ENCODE measurements around the gene EID2B. TPM values are rescaled to one million over a fixed set of nuclear protein-coding genes. Genes with fewer than 3 reads are reported as not detected.

Gene EID2B, protein sequence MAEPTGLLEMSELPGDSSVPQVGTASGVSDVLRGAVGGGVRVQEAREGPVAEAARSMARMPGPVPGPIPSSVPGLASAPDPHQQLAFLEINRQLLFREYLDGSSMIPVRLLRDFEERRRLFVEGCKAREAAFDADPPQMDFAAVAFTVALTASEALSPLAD
- 3.4 TPM for polyA plus RNA-seq (2012; ENCODE audit: low read depth, missing spikeins)

DNA sequence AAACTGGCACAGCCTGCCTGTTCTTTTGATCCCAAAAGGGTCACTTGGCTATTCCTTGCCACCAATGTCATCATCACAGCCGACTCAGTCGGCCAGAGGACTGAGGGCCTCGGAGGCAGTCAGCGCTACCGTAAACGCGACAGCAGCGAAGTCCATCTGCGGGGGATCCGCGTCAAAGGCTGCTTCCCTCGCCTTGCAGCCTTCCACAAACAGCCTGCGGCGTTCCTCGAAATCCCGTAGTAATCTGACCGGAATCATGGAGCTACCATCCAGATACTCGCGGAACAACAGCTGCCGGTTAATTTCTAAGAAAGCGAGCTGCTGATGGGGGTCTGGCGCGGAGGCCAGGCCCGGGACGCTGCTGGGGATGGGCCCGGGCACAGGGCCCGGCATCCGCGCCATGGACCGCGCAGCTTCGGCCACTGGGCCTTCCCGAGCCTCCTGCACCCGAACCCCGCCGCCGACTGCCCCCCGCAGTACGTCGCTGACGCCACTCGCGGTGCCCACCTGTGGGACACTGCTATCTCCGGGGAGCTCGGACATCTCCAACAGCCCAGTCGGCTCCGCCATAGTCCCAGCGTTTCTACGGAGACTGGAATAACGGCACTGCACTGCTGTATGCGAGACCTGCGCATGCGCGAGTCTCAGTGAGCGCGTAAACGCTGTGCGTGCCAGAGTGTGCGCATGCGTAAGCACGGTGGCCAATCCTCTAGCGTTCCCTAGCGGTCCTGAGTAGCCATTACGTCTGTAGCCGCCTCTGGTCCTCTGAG is at the start of gene EID2B:
EID2B (minus strand) TSS at position 620 of the 770 bp plus-strand sequence; CDS start at position 570, 50 bp downstream.
- DNase-seq (ENCODE audit: insufficient read length, low spot score) (peak; percentile 84), FAIRE-seq (peak; percentile 99)
- TF ChIP-seq TAF1 (IDR thresholded peaks at IDR 0.05; ENCODE audit: low read depth, low read length): no peak
- TF ChIP-seq POU2F2 (IDR thresholded peaks at IDR 0.05; ENCODE audit: low read depth, low read length): peak; percentile 35; the same call in 1 of the 2 replicates
- TF ChIP-seq POLR2AphosphoS5 (IDR thresholded peaks at IDR 0.05; ENCODE audit: low read depth, low read length): 0 out of 2 replicates have a peak, but pooled peaks have one; percentile 56
- no peak for TF ChIP-seq PAX5 (IDR thresholded peaks at IDR 0.05; ENCODE audit: insufficient read depth, low read length, severe bottlenecking)
- peak; percentile 68 for TF ChIP-seq POLR2A (IDR thresholded peaks at IDR 0.05; ENCODE audit: low read depth, low read length)
- TF ChIP-seq SPI1 (IDR thresholded peaks at IDR 0.05; ENCODE audit: low read depth, low read length): no peak

DNA sequence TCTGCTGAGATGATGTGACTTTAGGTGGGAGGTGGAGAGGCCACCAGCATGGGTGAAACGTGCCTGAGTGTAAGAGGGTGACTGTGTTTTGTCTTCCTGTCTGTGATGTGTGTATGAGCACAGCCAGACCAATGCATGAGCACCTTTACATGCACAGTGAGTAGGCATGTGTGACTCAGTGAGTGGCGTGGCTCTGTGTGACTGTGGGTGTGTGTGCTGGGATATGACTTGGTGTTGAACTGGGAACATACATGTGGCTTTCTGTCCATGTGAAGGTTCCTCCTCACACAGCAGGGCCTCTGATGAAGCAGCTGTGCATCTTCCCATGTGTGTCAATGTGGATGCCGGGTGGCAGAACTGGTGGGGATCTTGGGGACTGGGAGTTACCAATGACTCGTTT is 49.8 kb upstream of the EID2B start:
- DNase-seq (ENCODE audit: insufficient read length, low spot score) (no peak), FAIRE-seq (peak; percentile 90)
- no peak for TF ChIP-seq POLR2A (IDR thresholded peaks at IDR 0.05; ENCODE audit: low read depth, low read length)
- TF ChIP-seq PAX5 (IDR thresholded peaks at IDR 0.05; ENCODE audit: insufficient read depth, low read length, severe bottlenecking): no peak
- TF ChIP-seq TAF1 (IDR thresholded peaks at IDR 0.05; ENCODE audit: low read depth, low read length): no peak
- TF ChIP-seq SPI1 (IDR thresholded peaks at IDR 0.05; ENCODE audit: low read depth, low read length): no peak
- no peak for TF ChIP-seq POLR2AphosphoS5 (IDR thresholded peaks at IDR 0.05; ENCODE audit: low read depth, low read length)
- no peak for TF ChIP-seq POU2F2 (IDR thresholded peaks at IDR 0.05; ENCODE audit: low read depth, low read length)

DNA sequence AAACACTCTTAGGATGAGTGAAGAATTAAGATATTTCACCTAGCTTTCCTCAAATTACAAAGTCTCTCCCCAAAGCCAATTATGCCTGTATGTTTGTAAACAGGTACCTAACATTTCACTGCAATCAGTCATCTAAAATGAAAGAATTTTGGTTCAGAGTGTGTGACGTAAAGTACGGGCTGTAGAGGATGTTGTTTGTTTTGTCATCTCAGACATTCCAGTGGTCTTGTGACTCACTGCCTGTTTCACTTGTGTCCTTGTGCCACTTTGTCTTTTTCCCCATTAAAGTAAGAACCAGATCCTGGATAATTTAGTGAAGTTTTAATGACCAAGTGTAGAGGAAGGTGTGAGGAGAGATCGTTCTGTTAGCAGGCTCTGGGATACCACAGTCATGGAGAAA is 36.0 kb upstream of the EID2B start:
- DNase-seq (ENCODE audit: insufficient read length, low spot score) (no peak), FAIRE-seq (no peak)
- TF ChIP-seq POLR2AphosphoS5 (IDR thresholded peaks at IDR 0.05; ENCODE audit: low read depth, low read length): no peak
- no peak for TF ChIP-seq POLR2A (IDR thresholded peaks at IDR 0.05; ENCODE audit: low read depth, low read length)
- TF ChIP-seq PAX5 (IDR thresholded peaks at IDR 0.05; ENCODE audit: insufficient read depth, low read length, severe bottlenecking): no peak
- TF ChIP-seq SPI1 (IDR thresholded peaks at IDR 0.05; ENCODE audit: low read depth, low read length): no peak
- no peak for TF ChIP-seq TAF1 (IDR thresholded peaks at IDR 0.05; ENCODE audit: low read depth, low read length)
- no peak for TF ChIP-seq POU2F2 (IDR thresholded peaks at IDR 0.05; ENCODE audit: low read depth, low read length)

DNA sequence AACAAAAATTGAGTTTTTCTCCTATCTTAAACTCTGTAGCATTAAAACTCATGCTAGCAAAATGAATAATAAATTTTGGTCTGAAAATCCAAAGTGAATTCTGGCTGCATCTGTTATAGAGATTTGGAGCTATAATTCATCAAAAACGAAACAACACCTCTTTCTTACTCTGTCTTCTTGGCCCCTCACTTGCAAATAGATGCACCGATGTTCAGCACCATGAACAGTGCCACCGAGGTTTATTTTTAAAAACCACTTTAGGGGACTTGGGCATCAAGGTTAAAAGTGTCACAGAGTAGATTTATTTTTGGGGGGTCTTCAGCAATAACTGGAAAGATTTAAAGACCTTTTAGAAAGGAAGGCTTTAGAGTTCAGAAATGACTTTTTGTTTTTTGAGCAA is 33.4 kb upstream of the EID2B start:
- FAIRE-seq (no peak), DNase-seq (ENCODE audit: insufficient read length, low spot score) (no peak)
- TF ChIP-seq POLR2A (IDR thresholded peaks at IDR 0.05; ENCODE audit: low read depth, low read length) (no peak), TAF1 (IDR thresholded peaks at IDR 0.05; ENCODE audit: low read depth, low read length) (no peak), SPI1 (IDR thresholded peaks at IDR 0.05; ENCODE audit: low read depth, low read length) (no peak), POU2F2 (IDR thresholded peaks at IDR 0.05; ENCODE audit: low read depth, low read length) (no peak), PAX5 (IDR thresholded peaks at IDR 0.05; ENCODE audit: insufficient read depth, low read length, severe bottlenecking) (no peak), POLR2AphosphoS5 (IDR thresholded peaks at IDR 0.05; ENCODE audit: low read depth, low read length) (no peak)

GRCh38 chr19:39563408-39563807 is 30.8 kb upstream of the EID2B start:
- no peak for TF ChIP-seq TAF1 (IDR thresholded peaks at IDR 0.05; ENCODE audit: low read depth, low read length)
- TF ChIP-seq PAX5 (IDR thresholded peaks at IDR 0.05; ENCODE audit: insufficient read depth, low read length, severe bottlenecking): no peak
- no peak for TF ChIP-seq POLR2A (IDR thresholded peaks at IDR 0.05; ENCODE audit: low read depth, low read length)
- no peak for TF ChIP-seq POU2F2 (IDR thresholded peaks at IDR 0.05; ENCODE audit: low read depth, low read length)
- TF ChIP-seq POLR2AphosphoS5 (IDR thresholded peaks at IDR 0.05; ENCODE audit: low read depth, low read length): no peak
- no peak for TF ChIP-seq SPI1 (IDR thresholded peaks at IDR 0.05; ENCODE audit: low read depth, low read length)
- DNase-seq (ENCODE audit: insufficient read length, low spot score): no peak
- no peak for FAIRE-seq

GRCh38 chr19:39558624-39559117 is 26.0 kb upstream of the EID2B start:
- DNase-seq (ENCODE audit: insufficient read length, low spot score) (no peak), FAIRE-seq (no peak)
- no peak for TF ChIP-seq SPI1 (IDR thresholded peaks at IDR 0.05; ENCODE audit: low read depth, low read length)
- no peak for TF ChIP-seq POLR2A (IDR thresholded peaks at IDR 0.05; ENCODE audit: low read depth, low read length)
- TF ChIP-seq TAF1 (IDR thresholded peaks at IDR 0.05; ENCODE audit: low read depth, low read length): no peak; the same call in 1 of the 2 replicates
- TF ChIP-seq POU2F2 (IDR thresholded peaks at IDR 0.05; ENCODE audit: low read depth, low read length): no peak
- TF ChIP-seq POLR2AphosphoS5 (IDR thresholded peaks at IDR 0.05; ENCODE audit: low read depth, low read length): no peak
- TF ChIP-seq PAX5 (IDR thresholded peaks at IDR 0.05; ENCODE audit: insufficient read depth, low read length, severe bottlenecking): no peak

DNA sequence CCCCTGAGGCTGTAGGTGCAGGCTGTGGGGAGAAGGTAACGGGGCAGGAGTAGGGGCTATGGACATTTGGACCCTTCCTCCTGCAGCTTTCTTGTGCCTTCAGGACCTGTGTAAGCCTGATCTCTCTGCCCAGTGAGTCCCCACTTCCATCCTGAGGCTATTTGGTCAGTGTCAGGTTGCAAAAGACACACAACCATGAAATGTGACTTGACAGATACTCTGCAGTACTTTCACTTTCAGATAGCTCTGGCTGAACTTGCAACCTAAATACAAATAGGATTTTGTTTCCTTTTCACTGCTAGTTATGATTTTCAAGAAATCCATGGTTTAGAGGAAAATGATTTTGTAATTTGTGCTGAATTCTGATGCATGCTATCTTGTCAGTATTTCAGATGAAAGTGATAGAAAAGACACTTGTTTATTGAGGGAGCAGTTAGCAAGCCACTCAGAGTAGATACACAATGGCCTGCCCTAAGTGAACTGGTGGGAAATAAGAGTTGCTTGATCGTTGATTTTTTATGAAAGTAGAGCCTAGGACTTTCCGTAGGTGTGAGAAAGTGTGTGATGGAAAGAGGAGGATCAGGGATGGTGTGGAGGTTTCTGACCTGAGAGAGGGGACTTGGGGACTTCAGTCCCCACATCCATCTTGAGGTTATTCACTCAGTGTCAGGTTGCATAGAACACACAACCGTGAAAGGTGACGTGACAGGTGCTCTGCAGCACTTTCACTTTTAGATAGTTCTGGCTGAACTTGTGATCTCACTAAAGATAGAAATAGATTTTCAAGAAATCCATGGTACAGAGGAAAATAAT is 25.4 kb upstream of the EID2B start:
- FAIRE-seq (peak; percentile 92), DNase-seq (ENCODE audit: insufficient read length, low spot score) (no peak)
- TF ChIP-seq TAF1 (IDR thresholded peaks at IDR 0.05; ENCODE audit: low read depth, low read length) (no peak), POLR2AphosphoS5 (IDR thresholded peaks at IDR 0.05; ENCODE audit: low read depth, low read length) (no peak), PAX5 (IDR thresholded peaks at IDR 0.05; ENCODE audit: insufficient read depth, low read length, severe bottlenecking) (no peak), SPI1 (IDR thresholded peaks at IDR 0.05; ENCODE audit: low read depth, low read length) (no peak), POLR2A (IDR thresholded peaks at IDR 0.05; ENCODE audit: low read depth, low read length) (no peak), POU2F2 (IDR thresholded peaks at IDR 0.05; ENCODE audit: low read depth, low read length) (no peak)

DNA sequence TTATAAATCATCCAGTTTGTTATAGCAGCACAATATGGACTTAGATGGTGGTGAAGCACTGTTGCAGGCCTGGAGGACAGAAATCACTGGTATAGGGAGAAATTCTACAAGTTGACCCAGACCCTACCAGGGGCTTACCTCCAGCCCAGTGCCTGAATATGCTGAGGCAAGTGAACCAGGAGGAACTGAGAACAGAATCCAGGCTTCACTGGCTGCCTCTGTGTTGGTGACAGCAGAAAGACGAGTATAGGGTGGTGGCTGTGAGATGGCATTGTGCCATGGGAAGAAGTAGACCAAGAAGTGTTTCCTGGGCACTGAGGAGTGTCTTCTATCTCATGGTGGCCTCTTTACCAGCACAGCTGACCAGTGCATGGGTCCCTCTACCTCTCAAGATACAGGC is 23.2 kb upstream of the EID2B start:
- DNase-seq (ENCODE audit: insufficient read length, low spot score) (no peak), FAIRE-seq (no peak)
- TF ChIP-seq POLR2A (IDR thresholded peaks at IDR 0.05; ENCODE audit: low read depth, low read length) (no peak), SPI1 (IDR thresholded peaks at IDR 0.05; ENCODE audit: low read depth, low read length) (peak; percentile 57; the same call in 1 of the 2 replicates)
